SK-N-SH (cell line): ENCODE measurements around the gene DSTN.

Experiments
- CTCF ChIP-seq: fragments of 200-600 bp; sonication (generic); IDR thresholded peaks from 2 replicates; pipeline ENCODE4 v1.6.1; 2017; ENCODE audit warnings: antibody characterized with exemption, mild to moderate bottlenecking, moderate library complexity
- EZH2phosphoT487 ChIP-seq: fragments of 200-600 bp; sonication (generic); IDR thresholded peaks from 2 replicates; pipeline ENCODE4 v1.6.1; 2017; ENCODE audit warnings: low read depth, mixed run types, mild to moderate bottlenecking, antibody characterized with exemption, moderate library complexity, borderline replicate concordance
- SMC3 ChIP-seq: IDR thresholded peaks from 2 replicates; pipeline ENCODE4 v1.6.1; 2012; ENCODE audit warnings: low read depth, low read length, improper control_type of control experiment

GRCh38 chr20:17638835-17639407 is 69.0 kb downstream of the DSTN start:
- no peak for TF ChIP-seq CTCF
- no peak for TF ChIP-seq EZH2phosphoT487
- no peak for TF ChIP-seq SMC3
